ENCODE results near the gene MARCHF10.

- TF ChIP-seq CTCF (IDR thresholded peaks at IDR 0.05) (no peak), REST (IDR thresholded peaks at IDR 0.05; ENCODE audit: insufficient read depth in 1 of 2, low read depth in 2 of 2, low read length in 1 of 2) (no peak), TCF7L2 (IDR thresholded peaks at IDR 0.05; ENCODE audit: low read depth, low read length) (no peak), POLR2AphosphoS5 (IDR thresholded peaks at IDR 0.05; ENCODE audit: low read depth, low read length) (no peak)
These were observed 4.1 kb downstream of the MARCHF10 start for GRCh38 chr17:62804025-62804424.

All from Panc1 (cell line).